GM06990 (cell line): ENCODE results near the gene TTPAL.

Experiments used
- DNase-seq: peaks from one replicate; pipeline ENCODE4 v3.0.0-alpha.2; 2011; ENCODE audit not compliant: insufficient read length; ENCODE audit errors: extremely low read depth
- H3K27me3 ChIP-seq: replicated peaks from 2 replicates; pipeline ENCODE4 v1.6.0; 2011; ENCODE audit warnings: low read length; ENCODE audit not compliant: control insufficient read depth, insufficient read depth
- H3K36me3 ChIP-seq: 2 replicates; pipeline ENCODE4 v1.5.1; 2011; ENCODE audit warnings: low read length; ENCODE audit not compliant: control insufficient read depth, insufficient read depth
- H3K4me3 ChIP-seq: replicated peaks from 2 replicates; pipeline ENCODE4 v1.5.1; 2011; ENCODE audit warnings: low read depth, mild to moderate bottlenecking, control low read depth, low read length
- CTCF ChIP-seq: IDR thresholded peaks from 2 replicates; pipeline ENCODE4 v1.5.1; 2011; ENCODE audit warnings: low read length, control low read depth, mild to moderate bottlenecking, inconsistent platforms; ENCODE audit not compliant: insufficient read depth, poor library complexity, severe bottlenecking

The TTPAL gene

GRCh38 chr20:44438782-44439181 lies 36.9 kb upstream of the TTPAL start:
- peaks cover 2% of the 10 kb centered on the region for H3K27me3 ChIP-seq
- no peaks in the 10 kb centered on the region for H3K36me3 ChIP-seq
- TF ChIP-seq CTCF = no peak
- no peak overlapping the region for H3K4me3 ChIP-seq
- no peak for DNase-seq

- H3K4me3 ChIP-seq = no peak overlapping the region
- DNase-seq = no peak
- H3K36me3 ChIP-seq = no peaks in the 10 kb centered on the region
- no peaks in the 10 kb centered on the region for H3K27me3 ChIP-seq
- TF ChIP-seq CTCF = no peak
These were observed 36.4 kb upstream of the TTPAL start for GRCh38 chr20:44439318-44439717.

- no peak for DNase-seq
- no peaks in the 10 kb centered on the region for H3K27me3 ChIP-seq
- no peak for TF ChIP-seq CTCF
- no peak overlapping the region for H3K4me3 ChIP-seq
- no peaks in the 10 kb centered on the region for H3K36me3 ChIP-seq
These were observed 33.2 kb upstream of the TTPAL start for GRCh38 chr20:44442298-44443070.

- Histone ChIP-seq H3K27me3 (no peaks in the 10 kb centered on the region), H3K4me3 (no peak overlapping the region), H3K36me3 (no peaks in the 10 kb centered on the region)
- no peak for DNase-seq
- no peak for TF ChIP-seq CTCF
These were observed 29.6 kb upstream of the TTPAL start for GRCh38 chr20:44445742-44446710.

GRCh38 chr20:44447827-44448419 lies 27.8 kb upstream of the TTPAL start:
- no peaks in the 10 kb centered on the region for H3K27me3 ChIP-seq
- no peak for TF ChIP-seq CTCF
- DNase-seq = no peak

More at GRCh38 chr20:44447827-44448419, 27.8 kb upstream of the TTPAL start:
- Histone ChIP-seq H3K36me3 (no peaks in the 10 kb centered on the region), H3K4me3 (no peak overlapping the region)
